Loucy (cell line): Measurements from ENCODE around the gene DEPDC7.

Experiments
- CTCF ChIP-seq: fragments of 200-600 bp; sonication (generic); conservative IDR thresholded peaks from 2 replicates; pipeline ENCODE4 v1.5.1; 2014; ENCODE audit warnings: mild to moderate bottlenecking, antibody characterized with exemption, low read length
- EZH2phosphoT487 ChIP-seq: fragments of 200-600 bp; IDR thresholded peaks from 2 replicates; pipeline ENCODE4 v1.6.1; 2018; ENCODE audit warnings: antibody characterized with exemption, mild to moderate bottlenecking, moderate library complexity, borderline replicate concordance

GRCh38 chr11:32983506-32983905 lies 32.2 kb upstream of the DEPDC7 start:
- TF ChIP-seq CTCF (no peak), EZH2phosphoT487 (no peak)
